Suprapubic skin (tissue), 4 donors: ENCODE results near the gene IGLON5. TPM values are rescaled to one million over a fixed set of nuclear protein-coding genes. Genes with fewer than 3 reads are reported as not detected.
A peak's percentile ranks its signal among the peaks of the same experiment; 100 is the strongest.

Experiments used
- DNase-seq, 2 donors: peaks; one replicate each; pipeline ENCODE4 v3.0.0-alpha.2; 2019; ENCODE audit warnings: low spot score in 2 of 2
- H3K27ac ChIP-seq: fragments of 200-600 bp; sonication (generic); one replicate; pipeline ENCODE4 v1.5.1; 2019
- H3K27me3 ChIP-seq: fragments of 200-600 bp; sonication (generic); one replicate; pipeline ENCODE4 v1.5.1; 2019
- H3K36me3 ChIP-seq: fragments of 200-600 bp; sonication (generic); one replicate; pipeline ENCODE4 v1.5.1; 2019
- H3K4me1 ChIP-seq: fragments of 200-600 bp; sonication (generic); one replicate; pipeline ENCODE4 v1.5.1; 2019
- H3K4me3 ChIP-seq: fragments of 200-600 bp; sonication (generic); one replicate; pipeline ENCODE4 v1.5.1; 2019; ENCODE audit warnings: mild to moderate bottlenecking
- H3K9me3 ChIP-seq: fragments of 200-600 bp; sonication (generic); one replicate; pipeline ENCODE4 v1.5.1; 2019
- CTCF ChIP-seq, 2 donors: fragments of 200-600 bp in 1 of 2; fragments of 450-650 bp in 1 of 2; sonication (generic) in 1 of 2; IDR thresholded peaks; one replicate each; pipeline ENCODE4 v1.5.1; 2016 to 2019; ENCODE audit warnings: antibody characterized with exemption in 2 of 2, mild to moderate bottlenecking in 1 of 2, moderate library complexity in 1 of 2
- EP300 ChIP-seq: sonication (generic); formaldehyde crosslinking; IDR thresholded peaks from one replicate; pipeline ENCODE4 v1.6.1; 2017; ENCODE audit warnings: antibody characterized with exemption
- POLR2A ChIP-seq, 2 donors: fragments of 450-650 bp; IDR thresholded peaks; one replicate each; pipeline ENCODE4 v1.6.1; 2017; ENCODE audit warnings: antibody characterized with exemption in 2 of 2, mild to moderate bottlenecking in 2 of 2, moderate library complexity in 2 of 2
- POLR2AphosphoS5 ChIP-seq, 3 donors: sonication (generic); formaldehyde crosslinking; IDR thresholded peaks; one replicate each; pipeline ENCODE4 v1.6.1; 2017; ENCODE audit warnings: antibody characterized with exemption in 3 of 3
- WGBS: methylation state at CpG from one replicate; pipeline ENCODE4 v1.1.5; 2018; 5-methylcytosine and 5-hydroxymethylcytosine counted together
- total RNA-seq, 4 donors: library from RNA; depleted of rRNA; stranded (reverse); fragments of >200 nt; gene quantifications; one replicate each; pipeline ENCODE4 v1.1.0, GENCODE V29; 2016

Gene IGLON5
- total RNA-seq, 4 donors from 2014 or later, result 0.26 TPM; not detected in 3

- 0% methylated on average over 14 of the region's 64 CpGs for WGBS
- DNase-seq, result peak; percentile 100
- H3K9me3 ChIP-seq, result no peaks in the 10 kb centered on the region
- no peaks in the 10 kb centered on the region for H3K36me3 ChIP-seq
- TF ChIP-seq POLR2AphosphoS5 (IDR thresholded peaks at IDR 0.05) (peak in 1 of 3 donors; percentile 12), EP300 (no peak)
- H3K27ac ChIP-seq, result peak overlapping the region; percentile 93
- peak overlapping the region; percentile 81 for H3K4me3 ChIP-seq
- peaks cover 37% of the 10 kb centered on the region for H3K4me1 ChIP-seq
- H3K27me3 ChIP-seq, result no peaks in the 10 kb centered on the region
Measured at GRCh38 chr19:51367565-51368365, 56.3 kb downstream of the IGLON5 start.

DNA sequence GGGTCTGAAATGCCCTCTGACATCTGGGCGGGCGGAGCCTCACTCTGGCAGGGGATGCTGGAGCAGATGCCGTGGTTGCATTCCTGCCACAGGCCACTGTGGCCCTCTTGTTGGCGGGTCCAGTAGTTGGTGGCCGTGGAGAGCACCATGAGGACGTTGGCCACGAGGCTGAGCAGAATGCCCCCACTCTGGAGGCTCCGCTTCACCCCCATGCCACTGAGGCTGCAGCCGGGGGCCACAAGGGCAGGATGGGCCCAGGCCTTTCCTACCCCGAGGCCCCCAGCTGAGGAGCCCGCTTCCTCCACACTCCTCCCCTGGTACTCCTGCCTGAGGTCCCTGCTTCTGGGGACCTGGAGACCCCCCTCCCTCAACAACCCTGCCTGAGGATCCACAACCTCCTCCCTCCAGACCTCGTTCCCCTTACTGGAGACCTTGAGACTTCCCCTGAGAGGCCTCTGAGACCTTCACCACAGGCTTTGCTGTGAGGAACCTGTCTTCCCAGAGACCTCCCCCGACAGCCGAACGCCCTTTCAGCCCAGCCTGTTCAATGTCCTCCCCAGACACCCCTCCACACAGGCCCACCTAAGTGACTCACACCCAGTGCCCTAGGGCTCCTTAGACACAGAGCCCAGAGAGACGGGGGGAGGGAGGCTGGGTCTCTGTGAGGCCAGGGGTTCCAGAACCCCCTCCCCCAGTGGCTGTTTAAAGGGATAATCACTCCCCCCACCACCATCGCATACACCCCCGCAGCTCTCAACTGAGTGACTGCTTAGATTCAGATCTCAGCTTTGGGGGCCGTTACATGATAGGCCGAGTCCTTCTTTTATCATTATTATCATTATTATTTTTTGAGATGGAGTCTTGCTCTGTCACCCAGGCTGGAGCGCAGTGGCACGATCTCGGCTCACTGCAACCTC, 57.2 kb downstream of the IGLON5 start, which contains the start of gene CLDND2:
CLDND2 (minus strand) TSS at position 638 of the 917 bp plus-strand sequence; CDS start at position 212, 426 bp downstream.
- WGBS, result 72% methylated on average over 17 of the region's 23 CpGs
- Histone ChIP-seq H3K27ac (peak within 1 kb of the TSS; percentile 93), H3K4me1 (peaks cover 36% of the 10 kb centered on the region), H3K9me3 (no peaks in the 10 kb centered on the region), H3K36me3 (no peaks in the 10 kb centered on the region), H3K4me3 (peak within 1 kb of the TSS; percentile 81), H3K27me3 (no peaks in the 10 kb centered on the region)
- no peak for TF ChIP-seq POLR2AphosphoS5 (IDR thresholded peaks at IDR 0.05)
- no peak for TF ChIP-seq EP300
- TF ChIP-seq POLR2A (IDR thresholded peaks at IDR 0.05), result no peak
- TF ChIP-seq CTCF (IDR thresholded peaks at IDR 0.05), result no peak
- no peak for DNase-seq

DNA sequence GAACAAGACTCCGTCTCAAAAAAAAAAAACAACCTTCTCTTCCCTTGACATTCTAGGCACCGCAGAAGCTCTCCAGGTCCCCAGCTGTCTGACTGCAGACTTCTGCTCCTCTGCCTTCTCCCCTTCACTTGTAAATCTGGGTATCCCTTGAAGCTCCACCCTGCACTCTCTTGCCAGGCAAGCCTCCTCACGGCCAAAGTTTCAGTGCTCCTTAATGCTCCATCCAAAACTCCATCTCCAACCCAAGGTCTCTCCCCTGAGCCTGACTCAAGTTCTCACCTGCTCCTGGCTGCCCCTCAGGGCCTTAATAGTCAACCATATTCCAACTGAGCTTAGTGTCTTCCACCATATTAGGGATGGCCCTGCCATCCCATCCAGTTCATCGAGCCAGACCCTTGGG, 58.8 kb downstream of the IGLON5 start:
- WGBS, result 52% methylated on average over 4 of the region's 4 CpGs
- DNase-seq, result no peak
- Histone ChIP-seq H3K27me3 (no peaks in the 10 kb centered on the region), H3K36me3 (no peaks in the 10 kb centered on the region), H3K4me1 (peaks cover 20% of the 10 kb centered on the region), H3K27ac (no peak overlapping the region), H3K9me3 (no peaks in the 10 kb centered on the region), H3K4me3 (no peak overlapping the region)
- TF ChIP-seq CTCF (IDR thresholded peaks at IDR 0.05) (no peak), EP300 (no peak), POLR2AphosphoS5 (IDR thresholded peaks at IDR 0.05) (no peak), POLR2A (IDR thresholded peaks at IDR 0.05) (no peak)

GRCh38 chr19:51371186-51371690, 59.8 kb downstream of the IGLON5 start:
- no peak overlapping the region for H3K27ac ChIP-seq
- no peak overlapping the region for H3K4me3 ChIP-seq
- no peaks in the 10 kb centered on the region for H3K36me3 ChIP-seq
- H3K4me1 ChIP-seq, result peaks cover 14% of the 10 kb centered on the region
- no peaks in the 10 kb centered on the region for H3K27me3 ChIP-seq
- DNase-seq, result no peak
- H3K9me3 ChIP-seq, result no peaks in the 10 kb centered on the region
- no peak for TF ChIP-seq EP300
- no peak for TF ChIP-seq CTCF (IDR thresholded peaks at IDR 0.05)
- TF ChIP-seq POLR2AphosphoS5 (IDR thresholded peaks at IDR 0.05), result no peak
- no peak for TF ChIP-seq POLR2A (IDR thresholded peaks at IDR 0.05)
- 73% methylated on average over 8 of the region's 8 CpGs for WGBS

GRCh38 chr19:51372021-51372648, 60.7 kb downstream of the IGLON5 start:
- no peak for TF ChIP-seq CTCF (IDR thresholded peaks at IDR 0.05)
- TF ChIP-seq POLR2A (IDR thresholded peaks at IDR 0.05), result no peak
- TF ChIP-seq POLR2AphosphoS5 (IDR thresholded peaks at IDR 0.05), result no peak
- no peak for TF ChIP-seq EP300
- Histone ChIP-seq H3K27ac (no peak overlapping the region), H3K36me3 (no peaks in the 10 kb centered on the region), H3K27me3 (no peaks in the 10 kb centered on the region), H3K4me3 (no peak overlapping the region), H3K9me3 (no peaks in the 10 kb centered on the region), H3K4me1 (peaks cover 9% of the 10 kb centered on the region)
- 86% methylated on average over 14 of the region's 18 CpGs for WGBS
- no peak for DNase-seq
